ENCODE data around the gene NAPSA.
"Not testable (repeated sequence)": the region's sequence is repeated elsewhere in the genome, so short reads cannot be mapped to it uniquely, and the experiment has no call there.

The NAPSA gene

GRCh38 chr19:50334741-50335421, 30.6 kb downstream of the NAPSA start:
- no peaks in the 10 kb centered on the region; the same call in 1 of the 2 replicates for H3K27me3 ChIP-seq (ENCODE audit: control insufficient read depth, insufficient read depth, low read length)
- no peak overlapping the region for H3K4me3 ChIP-seq (ENCODE audit: low read depth, low read length)
- peaks cover 11% of the 10 kb centered on the region for H3K4me1 ChIP-seq (ENCODE audit: control insufficient read depth, insufficient read depth, low read length)
- no peaks in the 10 kb centered on the region for H3K9me3 ChIP-seq (ENCODE audit: control insufficient read depth, insufficient read depth, low read length)
- H3K27ac ChIP-seq (ENCODE audit: low read depth, low read length): no peak overlapping the region
- H3K36me3 ChIP-seq (ENCODE audit: control insufficient read depth, insufficient read depth, low read length): no peaks in the 10 kb centered on the region
- H3K9ac ChIP-seq (ENCODE audit: low read depth, low read length): no peak overlapping the region

- peak overlapping the region; percentile 63 for H3K9ac ChIP-seq (ENCODE audit: low read depth, low read length)
- H3K27ac ChIP-seq (ENCODE audit: low read depth, low read length): peak overlapping the region; percentile 98
- peaks cover 11% of the 10 kb centered on the region for H3K4me1 ChIP-seq (ENCODE audit: control insufficient read depth, insufficient read depth, low read length)
- no peaks in the 10 kb centered on the region for H3K36me3 ChIP-seq (ENCODE audit: control insufficient read depth, insufficient read depth, low read length)
- no peaks in the 10 kb centered on the region; the same call in 1 of the 2 replicates for H3K27me3 ChIP-seq (ENCODE audit: control insufficient read depth, insufficient read depth, low read length)
- peak overlapping the region; percentile 79 for H3K4me3 ChIP-seq (ENCODE audit: low read depth, low read length)
- H3K9me3 ChIP-seq (ENCODE audit: control insufficient read depth, insufficient read depth, low read length): no peaks in the 10 kb centered on the region
Measured at GRCh38 chr19:50333737-50334617, 31.5 kb downstream of the NAPSA start.

- Histone ChIP-seq H3K9ac (ENCODE audit: low read depth, low read length) (peak overlapping the region; percentile 63), H3K27me3 (ENCODE audit: control insufficient read depth, insufficient read depth, low read length) (peaks cover 3% of the 10 kb centered on the region), H3K4me1 (ENCODE audit: control insufficient read depth, insufficient read depth, low read length) (peaks cover 11% of the 10 kb centered on the region), H3K9me3 (ENCODE audit: control insufficient read depth, insufficient read depth, low read length) (no peaks in the 10 kb centered on the region), H3K27ac (ENCODE audit: low read depth, low read length) (peak overlapping the region; percentile 98), H3K4me3 (ENCODE audit: low read depth, low read length) (peak overlapping the region; percentile 79), H3K36me3 (ENCODE audit: control insufficient read depth, insufficient read depth, low read length) (no peaks in the 10 kb centered on the region)
Measured at GRCh38 chr19:50333235-50333736, 32.2 kb downstream of the NAPSA start.

GRCh38 chr19:50332244-50333038, 33.0 kb downstream of the NAPSA start:
- Histone ChIP-seq H3K27ac (ENCODE audit: low read depth, low read length) (peak overlapping the region; percentile 98), H3K36me3 (ENCODE audit: control insufficient read depth, insufficient read depth, low read length) (no peaks in the 10 kb centered on the region), H3K9me3 (ENCODE audit: control insufficient read depth, insufficient read depth, low read length) (no peaks in the 10 kb centered on the region), H3K4me3 (ENCODE audit: low read depth, low read length) (peak overlapping the region; percentile 79), H3K27me3 (ENCODE audit: control insufficient read depth, insufficient read depth, low read length) (peaks cover 10% of the 10 kb centered on the region), H3K9ac (ENCODE audit: low read depth, low read length) (peak overlapping the region; percentile 78), H3K4me1 (ENCODE audit: control insufficient read depth, insufficient read depth, low read length) (peaks cover 11% of the 10 kb centered on the region)

GRCh38 chr19:50331994-50332243, 33.5 kb downstream of the NAPSA start:
- no peaks in the 10 kb centered on the region for H3K36me3 ChIP-seq (ENCODE audit: control insufficient read depth, insufficient read depth, low read length)
- H3K4me3 ChIP-seq (ENCODE audit: low read depth, low read length): peak overlapping the region; percentile 79
- peaks cover 11% of the 10 kb centered on the region for H3K4me1 ChIP-seq (ENCODE audit: control insufficient read depth, insufficient read depth, low read length)
- peaks cover 15% of the 10 kb centered on the region for H3K27me3 ChIP-seq (ENCODE audit: control insufficient read depth, insufficient read depth, low read length)
- peak overlapping the region; percentile 98 for H3K27ac ChIP-seq (ENCODE audit: low read depth, low read length)
- H3K9ac ChIP-seq (ENCODE audit: low read depth, low read length): 0 out of 2 replicates have a peak overlapping the region, but pooled peaks have one; percentile 78
- no peaks in the 10 kb centered on the region for H3K9me3 ChIP-seq (ENCODE audit: control insufficient read depth, insufficient read depth, low read length)

GRCh38 chr19:50331221-50331993, 34.0 kb downstream of the NAPSA start:
- Histone ChIP-seq H3K4me3 (ENCODE audit: low read depth, low read length) (peak overlapping the region; percentile 79), H3K4me1 (ENCODE audit: control insufficient read depth, insufficient read depth, low read length) (peaks cover 11% of the 10 kb centered on the region)

GRCh38 chr19:50330365-50331078, 34.9 kb downstream of the NAPSA start:
- Histone ChIP-seq H3K36me3 (ENCODE audit: control insufficient read depth, insufficient read depth, low read length) (no peaks in the 10 kb centered on the region), H3K9ac (ENCODE audit: low read depth, low read length) (peak overlapping the region; percentile 32; the same call in 1 of the 2 replicates), H3K27me3 (ENCODE audit: control insufficient read depth, insufficient read depth, low read length) (peaks cover 20% of the 10 kb centered on the region), H3K4me1 (ENCODE audit: control insufficient read depth, insufficient read depth, low read length) (peaks cover 11% of the 10 kb centered on the region), H3K4me3 (ENCODE audit: low read depth, low read length) (peak overlapping the region; percentile 79), H3K27ac (ENCODE audit: low read depth, low read length) (peak overlapping the region; percentile 84), H3K9me3 (ENCODE audit: control insufficient read depth, insufficient read depth, low read length) (no peaks in the 10 kb centered on the region)

More at GRCh38 chr19:50331221-50331993, 34.0 kb downstream of the NAPSA start:
- Histone ChIP-seq H3K27me3 (ENCODE audit: control insufficient read depth, insufficient read depth, low read length) (peaks cover 20% of the 10 kb centered on the region), H3K9ac (ENCODE audit: low read depth, low read length) (no peak overlapping the region), H3K27ac (ENCODE audit: low read depth, low read length) (peak overlapping the region; percentile 98), H3K36me3 (ENCODE audit: control insufficient read depth, insufficient read depth, low read length) (no peaks in the 10 kb centered on the region), H3K9me3 (ENCODE audit: control insufficient read depth, insufficient read depth, low read length) (no peaks in the 10 kb centered on the region)

DNA sequence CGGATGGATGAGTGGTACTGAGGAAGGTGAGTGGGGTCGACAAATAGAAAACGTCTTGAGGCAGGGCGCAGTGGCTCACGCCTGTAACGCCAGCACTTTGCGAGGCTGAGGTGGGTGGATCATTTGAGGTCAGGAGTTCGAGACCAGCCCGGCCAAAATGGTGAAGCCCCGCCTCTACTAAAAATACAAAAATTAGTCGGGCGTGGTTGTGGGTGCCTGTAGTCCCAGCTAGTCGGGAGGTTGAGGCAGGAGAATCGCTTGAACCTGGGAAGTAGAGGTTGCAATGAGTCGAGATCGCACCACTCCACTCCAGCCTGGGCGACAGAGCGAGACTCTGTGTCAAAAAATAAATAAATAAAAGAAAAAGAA, 35.5 kb downstream of the NAPSA start:
- H3K27me3 ChIP-seq (ENCODE audit: control insufficient read depth, insufficient read depth, low read length): peaks cover 20% of the 10 kb centered on the region
- not testable (repeated sequence) for H3K9ac ChIP-seq (ENCODE audit: low read depth, low read length); H3K36me3 ChIP-seq (ENCODE audit: control insufficient read depth, insufficient read depth, low read length); H3K9me3 ChIP-seq (ENCODE audit: control insufficient read depth, insufficient read depth, low read length)
- H3K4me3 ChIP-seq (ENCODE audit: low read depth, low read length): peak overlapping the region; percentile 79
- H3K27ac ChIP-seq (ENCODE audit: low read depth, low read length): peak overlapping the region; percentile 82
- peaks cover 15% of the 10 kb centered on the region for H3K4me1 ChIP-seq (ENCODE audit: control insufficient read depth, insufficient read depth, low read length)

DNA sequence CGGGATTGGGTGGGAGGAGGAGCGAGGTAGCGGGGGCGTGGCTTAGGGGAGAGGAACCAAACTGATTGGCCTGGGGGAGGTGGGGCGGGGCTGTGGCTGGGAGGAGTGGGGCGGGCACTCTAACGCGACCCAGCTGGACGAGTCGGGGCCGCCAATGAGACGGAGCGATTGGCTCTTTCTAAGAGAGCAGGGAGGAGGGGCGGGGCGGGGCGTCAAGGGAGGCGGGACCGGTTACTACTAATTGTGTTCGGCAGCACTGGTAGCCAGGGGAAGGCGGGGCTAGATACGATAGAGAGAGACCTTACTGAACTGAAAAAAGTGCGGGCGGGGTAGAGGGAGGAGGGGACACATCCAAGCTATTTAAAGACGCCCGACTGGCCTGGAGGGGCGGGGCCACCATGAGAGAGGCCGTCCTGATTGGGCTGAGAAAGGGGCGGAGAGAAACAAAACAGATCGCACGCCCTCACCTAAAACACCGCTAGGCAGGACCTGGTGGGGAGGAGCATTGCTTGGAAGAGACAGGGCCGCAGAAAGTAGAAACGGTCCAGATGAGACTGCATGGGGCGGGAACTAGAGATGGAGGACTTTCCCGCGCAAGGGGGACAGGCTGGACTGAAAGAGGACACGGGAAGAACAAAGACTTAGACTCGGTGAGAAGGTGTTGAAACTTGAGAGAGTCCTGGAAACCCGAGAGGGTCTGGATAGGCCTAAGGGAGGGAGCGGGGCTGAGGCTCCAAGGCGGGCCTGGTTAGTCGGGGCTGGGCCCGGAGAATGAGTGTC, 36.1 kb downstream of the NAPSA start, which contains the start of gene KCNC3:
Gene KCNC3 (minus strand): TSS at position 232 of the 780 bp plus-strand sequence. CDS start 295 bp downstream, outside the sequence.
- H3K27ac ChIP-seq (ENCODE audit: low read depth, low read length): peak within 1 kb of the TSS; percentile 84
- H3K4me1 ChIP-seq (ENCODE audit: control insufficient read depth, insufficient read depth, low read length): peaks cover 16% of the 10 kb centered on the region
- no peaks in the 10 kb centered on the region for H3K36me3 ChIP-seq (ENCODE audit: control insufficient read depth, insufficient read depth, low read length)
- peak within 1 kb of the TSS; percentile 33; the same call in 1 of the 2 replicates for H3K9ac ChIP-seq (ENCODE audit: low read depth, low read length)
- peak within 1 kb of the TSS; percentile 79 for H3K4me3 ChIP-seq (ENCODE audit: low read depth, low read length)
- no peaks in the 10 kb centered on the region for H3K9me3 ChIP-seq (ENCODE audit: control insufficient read depth, insufficient read depth, low read length)
- peaks cover 20% of the 10 kb centered on the region for H3K27me3 ChIP-seq (ENCODE audit: control insufficient read depth, insufficient read depth, low read length)

Data from HUES48 (cell line).